Measurements from ENCODE around the gene DNLZ. TPM values are rescaled to one million over a fixed set of nuclear protein-coding genes. Genes with fewer than 3 reads are reported as not detected.

Gene DNLZ
- total and polyA plus RNA-seq, 2 of the 4 experiments (the other 2 are of a cell fraction) = 2.0 to 11.4 TPM

DNA sequence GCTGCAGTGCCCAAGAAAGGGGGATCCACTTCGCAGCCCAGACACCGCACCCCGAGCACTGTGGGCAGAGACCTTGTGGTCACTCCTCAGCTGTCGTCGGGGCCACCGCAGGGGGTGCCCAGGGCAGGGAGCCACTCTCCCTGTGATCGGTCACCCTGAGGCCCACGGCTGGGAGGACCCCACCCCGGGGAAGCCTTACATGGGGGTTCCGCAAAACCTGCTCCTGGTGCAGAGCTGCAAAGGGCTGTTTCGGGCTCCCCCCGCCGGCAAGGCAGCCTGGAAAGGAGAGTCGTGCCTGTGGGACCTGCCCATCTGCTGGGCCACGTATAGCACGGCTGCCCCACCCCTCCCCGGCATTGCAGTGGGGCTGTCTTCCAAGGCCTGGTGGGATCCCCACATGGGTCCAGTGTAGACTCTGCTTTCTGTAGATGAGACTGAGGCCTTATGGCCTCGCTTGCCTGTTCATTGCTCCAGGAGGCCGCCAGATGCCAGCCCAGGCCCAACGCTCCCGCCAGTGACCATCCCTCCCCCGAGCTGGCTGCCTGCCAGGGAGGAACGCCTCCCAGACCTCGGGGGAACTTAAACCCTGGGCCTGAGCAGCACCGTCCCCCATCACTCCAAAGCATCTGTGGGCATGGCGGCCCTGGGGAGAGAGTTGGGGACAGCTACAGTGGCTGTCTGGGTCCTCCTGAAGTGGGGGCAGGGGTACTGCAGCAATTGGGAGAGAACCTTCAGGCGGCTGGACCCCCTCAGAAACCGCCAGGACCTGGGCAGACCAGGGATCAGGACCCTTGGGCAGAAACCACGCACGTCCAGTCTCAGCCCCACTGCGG is 1.6 kb upstream of the DNLZ start:
- Histone ChIP-seq H3K27me3 (ENCODE audit: control insufficient read depth, insufficient read depth, low read length) (no peaks in the 10 kb centered on the region), H3K4me3 (ENCODE audit: insufficient read depth, low read depth, low read length) (no peak overlapping the region), H3K4me2 (ENCODE audit: low read depth, low read length) (no peak overlapping the region), H3K9ac (ENCODE audit: low read depth, low read length) (no peak overlapping the region), H2AK5ac (ENCODE audit: low read depth, low read length) (no peak overlapping the region), H3K4me1 (ENCODE audit: control insufficient read depth, insufficient read depth, low read length) (peaks cover 29% of the 10 kb centered on the region), H2BK120ac (ENCODE audit: low read depth, low read length) (no peak overlapping the region), H3K14ac (replicated peaks; ENCODE audit: low read depth, low read length) (no peak overlapping the region), H2BK15ac (ENCODE audit: low read depth, low read length) (no peak overlapping the region), H2AFZ (replicated peaks; ENCODE audit: low read length, poor library complexity) (no peak overlapping the region), H3K9me1 (ENCODE audit: insufficient read depth, low read length) (peaks cover 3% of the 10 kb centered on the region), H3K23ac (ENCODE audit: low read depth, low read length) (no peak overlapping the region), H3K4ac (ENCODE audit: low read depth, low read length) (no peak overlapping the region), H3K36me3 (ENCODE audit: control insufficient read depth, insufficient read depth, low read length) (no peaks in the 10 kb centered on the region), H2BK5ac (ENCODE audit: low read depth, low read length, poor library complexity, severe bottlenecking) (no peak overlapping the region), H3K56ac (ENCODE audit: extremely low read depth, insufficient read depth, low read length) (no peak overlapping the region), H4K5ac (ENCODE audit: low read depth, low read length) (no peak overlapping the region), H4K91ac (ENCODE audit: insufficient read depth, low read depth, low read length) (no peak overlapping the region), H3K9me3 (ENCODE audit: control insufficient read depth, insufficient read depth, low read length) (no peaks in the 10 kb centered on the region), H4K8ac (ENCODE audit: low read depth in 2 of 2, low read length in 2 of 2) (no peak overlapping the region), H3K27ac (ENCODE audit: insufficient read depth, low read length) (no peak overlapping the region), H2AK9ac (replicated peaks; ENCODE audit: low read depth, low read length, poor library complexity) (peak overlapping the region; percentile 35), H4K20me1 (ENCODE audit: insufficient read depth, low read length) (no peaks in the 10 kb centered on the region), H3K18ac (ENCODE audit: low read depth, low read length) (no peak overlapping the region), H3K79me1 (ENCODE audit: low read depth in 1 of 2, low read length in 2 of 2) (peaks cover 3 to 23% of the 10 kb centered on the region in 2 experiments; a peak in 3 of 4 replicates), H2BK20ac (ENCODE audit: low read depth, low read length) (no peak overlapping the region)
- CTCF ChIA-PET = interaction anchor here (0.5 kb wide), 1 partner anchor 119 kb away, joined by 7 read pairs; no protein-coding TSS in a partner anchor
- POLR2A ChIA-PET (ENCODE audit: unreplicated experiment) = no interaction called here
- in situ Hi-C loops (cut with MboI; ENCODE audit: low sequenced_read_pairs) (no loop called here), dilution Hi-C loops (cut with HindIII; ENCODE audit: low sequenced_read_pairs, unreplicated experiment) (no loop called here), intact Hi-C loops (cut with micrococcal nuclease) (no loop called here)
- DNase-seq = no peak
- no peak for TF ChIP-seq RAD21 (IDR thresholded peaks at IDR 0.05; ENCODE audit: low read length)
- no peak for TF ChIP-seq CTCF (conservative IDR thresholded peaks at IDR 0.05; ENCODE audit: low read depth, low read length)
- no peak for TF ChIP-seq POLR2A (IDR thresholded peaks at IDR 0.05; ENCODE audit: low read depth, low read length)
- no peak for TF ChIP-seq RCOR1 (IDR thresholded peaks at IDR 0.05; ENCODE audit: insufficient replicate concordance, low read length)
- no peak for TF ChIP-seq ELK1 (IDR thresholded peaks at IDR 0.05; ENCODE audit: borderline replicate concordance, low read depth, low read length)
- TF ChIP-seq BHLHE40 (IDR thresholded peaks at IDR 0.05; ENCODE audit: low read depth, low read length) = no peak
- no peak for TF ChIP-seq MAZ (IDR thresholded peaks at IDR 0.05; ENCODE audit: borderline replicate concordance, low read depth, low read length)
- no peak for TF ChIP-seq MXI1 (IDR thresholded peaks at IDR 0.05; ENCODE audit: borderline replicate concordance, low read depth, low read length)
- TF ChIP-seq MAFK (IDR thresholded peaks at IDR 0.05; ENCODE audit: low read depth, low read length) = no peak
- TF ChIP-seq SMC3 (IDR thresholded peaks at IDR 0.05; ENCODE audit: low read depth, low read length) = no peak
- TF ChIP-seq CEBPB (IDR thresholded peaks at IDR 0.05; ENCODE audit: low read depth, low read length) = no peak
- TF ChIP-seq CHD1 (IDR thresholded peaks at IDR 0.05; ENCODE audit: low read depth, low read length) = no peak
- no peak for TF ChIP-seq NFE2L2 (IDR thresholded peaks at IDR 0.05; ENCODE audit: low read depth, low read length)
- no peak for TF ChIP-seq RFX5 (IDR thresholded peaks at IDR 0.05; ENCODE audit: low read depth, low read length)
- no peak for TF ChIP-seq FOS (IDR thresholded peaks at IDR 0.05; ENCODE audit: low read depth, low read length)
- BruUV-seq (replicated peaks) = no TSS peak
- ATAC-seq (ENCODE audit: low read depth) = no peak
- WGBS, 2 experiments (ENCODE audit: extremely low coverage in 2 of 2, insufficient read length in 1 of 2) = 89% methylated on average over 14 of the region's 31 CpGs; no CpG with 5 or more reads in 1 of the 2 experiments
